ENCODE measurements around the gene CA11. TPM values are rescaled to one million over a fixed set of nuclear protein-coding genes. Genes with fewer than 3 reads are reported as not detected.

The CA11 gene
- total RNA-seq, 1 donor from 2014 or later = 9.5 TPM

GRCh38 chr19:48627201-48627864 lies 18.7 kb downstream of the CA11 start:
- no peaks in the 10 kb centered on the region for H3K9me3 ChIP-seq (ENCODE audit: insufficient read depth, low read depth, low read length)
- H3K36me3 Mint-ChIP-seq (ENCODE audit: low read depth, unreplicated experiment) = peaks cover 5% of the 10 kb centered on the region
- no peak overlapping the region for H3K4me2 ChIP-seq (ENCODE audit: low read length)
- no peaks in the 10 kb centered on the region for H3K27me3 ChIP-seq (ENCODE audit: insufficient read depth, low read length)
- H3K27ac ChIP-seq (ENCODE audit: low read depth, low read length) = no peak overlapping the region
- FAIRE-seq (no peak), DNase-seq (ENCODE audit: low read depth) (no peak)
- H3K36me3 ChIP-seq (ENCODE audit: insufficient read depth, low read length) = no peaks in the 10 kb centered on the region
- peaks cover 9% of the 10 kb centered on the region for H3K4me1 Mint-ChIP-seq (ENCODE audit: low read depth, unreplicated experiment)
- H4K20me1 ChIP-seq (ENCODE audit: insufficient read depth, low read length) = peaks cover 4% of the 10 kb centered on the region
- H3K4me3 ChIP-seq (ENCODE audit: insufficient read depth, low read depth, low read length) = no peak overlapping the region
- no peaks in the 10 kb centered on the region for H3K27me3 Mint-ChIP-seq (ENCODE audit: low read depth, unreplicated experiment)
- no peak overlapping the region for H3K9ac ChIP-seq (ENCODE audit: low read length)
- peaks cover 20% of the 10 kb centered on the region for H3K4me1 ChIP-seq (ENCODE audit: insufficient read depth, low read length)
- peak overlapping the region; percentile 16 for H3K4me3 Mint-ChIP-seq (ENCODE audit: unreplicated experiment)
- H3K27ac Mint-ChIP-seq (ENCODE audit: unreplicated experiment) = no peak overlapping the region
- peaks cover 17% of the 10 kb centered on the region for H3K79me2 ChIP-seq (ENCODE audit: insufficient read depth, low read length)
- H3K9me3 Mint-ChIP-seq (ENCODE audit: unreplicated experiment) = no peaks in the 10 kb centered on the region
- H2AFZ ChIP-seq (ENCODE audit: low read depth, low read length) = no peak overlapping the region
- TF ChIP-seq, protein P1, sequence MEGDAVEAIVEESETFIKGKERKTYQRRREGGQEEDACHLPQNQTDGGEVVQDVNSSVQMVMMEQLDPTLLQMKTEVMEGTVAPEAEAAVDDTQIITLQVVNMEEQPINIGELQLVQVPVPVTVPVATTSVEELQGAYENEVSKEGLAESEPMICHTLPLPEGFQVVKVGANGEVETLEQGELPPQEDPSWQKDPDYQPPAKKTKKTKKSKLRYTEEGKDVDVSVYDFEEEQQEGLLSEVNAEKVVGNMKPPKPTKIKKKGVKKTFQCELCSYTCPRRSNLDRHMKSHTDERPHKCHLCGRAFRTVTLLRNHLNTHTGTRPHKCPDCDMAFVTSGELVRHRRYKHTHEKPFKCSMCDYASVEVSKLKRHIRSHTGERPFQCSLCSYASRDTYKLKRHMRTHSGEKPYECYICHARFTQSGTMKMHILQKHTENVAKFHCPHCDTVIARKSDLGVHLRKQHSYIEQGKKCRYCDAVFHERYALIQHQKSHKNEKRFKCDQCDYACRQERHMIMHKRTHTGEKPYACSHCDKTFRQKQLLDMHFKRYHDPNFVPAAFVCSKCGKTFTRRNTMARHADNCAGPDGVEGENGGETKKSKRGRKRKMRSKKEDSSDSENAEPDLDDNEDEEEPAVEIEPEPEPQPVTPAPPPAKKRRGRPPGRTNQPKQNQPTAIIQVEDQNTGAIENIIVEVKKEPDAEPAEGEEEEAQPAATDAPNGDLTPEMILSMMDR (IDR thresholded peaks at IDR 0.05; ENCODE audit: insufficient read depth, low read depth, low read length) = no peak
- no peak for TF ChIP-seq EZH2 (IDR thresholded peaks at IDR 0.05; ENCODE audit: insufficient read depth, low read length)

GRCh38 chr19:48625891-48626327 lies 20.1 kb downstream of the CA11 start:
- Histone ChIP-seq H3K9ac (ENCODE audit: low read length) (no peak overlapping the region), H4K20me1 (ENCODE audit: insufficient read depth, low read length) (peaks cover 4% of the 10 kb centered on the region), H3K79me2 (ENCODE audit: insufficient read depth, low read length) (peaks cover 17% of the 10 kb centered on the region), H3K9me3 (ENCODE audit: insufficient read depth, low read depth, low read length) (no peaks in the 10 kb centered on the region), H3K27me3 (ENCODE audit: insufficient read depth, low read length) (no peaks in the 10 kb centered on the region), H3K27ac (ENCODE audit: low read depth, low read length) (no peak overlapping the region), H3K36me3 (ENCODE audit: insufficient read depth, low read length) (no peaks in the 10 kb centered on the region), H3K4me1 (ENCODE audit: insufficient read depth, low read length) (peaks cover 18% of the 10 kb centered on the region), H3K4me3 (ENCODE audit: insufficient read depth, low read depth, low read length) (no peak overlapping the region), H3K4me2 (ENCODE audit: low read length) (no peak overlapping the region), H2AFZ (ENCODE audit: low read depth, low read length) (no peak overlapping the region)
- Mint-ChIP-seq H3K27ac (ENCODE audit: unreplicated experiment) (no peak overlapping the region), H3K36me3 (ENCODE audit: low read depth, unreplicated experiment) (peaks cover 5% of the 10 kb centered on the region), H3K9me3 (ENCODE audit: unreplicated experiment) (no peaks in the 10 kb centered on the region), H3K4me1 (ENCODE audit: low read depth, unreplicated experiment) (peaks cover 12% of the 10 kb centered on the region), H3K4me3 (ENCODE audit: unreplicated experiment) (no peak overlapping the region), H3K27me3 (ENCODE audit: low read depth, unreplicated experiment) (no peaks in the 10 kb centered on the region)
- FAIRE-seq = no peak
- no peak for DNase-seq (ENCODE audit: low read depth)
- TF ChIP-seq EZH2 (IDR thresholded peaks at IDR 0.05; ENCODE audit: insufficient read depth, low read length) = no peak
- TF ChIP-seq, protein P1 (IDR thresholded peaks at IDR 0.05; ENCODE audit: insufficient read depth, low read depth, low read length) = no peak
